GM23338 (cell line): ENCODE data around the gene CLDN2. TPM values are rescaled to one million over a fixed set of nuclear protein-coding genes. Genes with fewer than 3 reads are reported as not detected.

ENCODE experiments used
- ATAC-seq: fragments of 200-7000 bp; cut with Tn5 transposase; 3 replicates; pipeline ENCODE4 v1.9.1; 2020
- DNase-seq: peaks from one replicate; pipeline ENCODE4 v3.0.0-alpha.2; 2015; ENCODE audit warnings: low spot score
- H2AFZ ChIP-seq: fragments of 200-600 bp; sonication (generic); 2 replicates; pipeline ENCODE4 v1.8.0; 2016; ENCODE audit warnings: antibody characterized with exemption, mild to moderate bottlenecking, moderate library complexity
- H3F3A ChIP-seq: fragments of 200-600 bp; sonication (generic); replicated peaks from 2 replicates; pipeline ENCODE4 v1.8.0; 2017; ENCODE audit warnings: antibody characterized with exemption, mixed run types, low read depth
- H3K27ac ChIP-seq: fragments of 200-600 bp; sonication (generic); 2 replicates; pipeline ENCODE4 v1.6.1; 2016; ENCODE audit warnings: low read depth
- H3K27me3 ChIP-seq: fragments of 200-600 bp; sonication (generic); 2 replicates; pipeline ENCODE4 v1.8.0; 2016; ENCODE audit warnings: mild to moderate bottlenecking, mixed run types, moderate library complexity; ENCODE audit not compliant: insufficient read depth
- H3K36me3 ChIP-seq: fragments of 200-600 bp; sonication (generic); 2 replicates; pipeline ENCODE4 v1.8.0; 2016; ENCODE audit warnings: mild to moderate bottlenecking; ENCODE audit not compliant: insufficient read depth
- H3K4me1 ChIP-seq: fragments of 200-600 bp; sonication (generic); 2 replicates; pipeline ENCODE4 v1.8.0; 2016; ENCODE audit warnings: mild to moderate bottlenecking, moderate library complexity; ENCODE audit not compliant: insufficient read depth
- H3K4me2 ChIP-seq: fragments of 200-600 bp; sonication (generic); 2 replicates; pipeline ENCODE4 v1.7.1; 2017; ENCODE audit warnings: mixed run types
- H3K4me3 ChIP-seq: fragments of 200-600 bp; sonication (generic); 2 replicates; pipeline ENCODE4 v1.6.1; 2016; ENCODE audit warnings: mixed run types
- H3K79me2 ChIP-seq: fragments of 200-600 bp; sonication (generic); replicated peaks from 2 replicates; pipeline ENCODE4 v1.8.0; 2017; ENCODE audit warnings: mild to moderate bottlenecking; ENCODE audit not compliant: insufficient read depth
- H3K9me2 ChIP-seq: fragments of 200-600 bp; sonication (generic); 2 replicates; pipeline ENCODE4 v1.8.0; 2017; ENCODE audit not compliant: insufficient read depth
- H4K20me1 ChIP-seq: fragments of 200-600 bp; sonication (generic); replicated peaks from 2 replicates; pipeline ENCODE4 v1.8.0; 2017; ENCODE audit warnings: mild to moderate bottlenecking; ENCODE audit not compliant: insufficient read depth
- H3K27ac Mint-ChIP-seq: 2 replicates; pipeline ENCODE4 v1.8.0; 2020; ENCODE audit warnings: inconsistent platforms, mild to moderate bottlenecking, moderate library complexity, mixed read lengths
- H3K27me3 Mint-ChIP-seq: 3 replicates; pipeline ENCODE4 v1.8.0; 2022; ENCODE audit warnings: low read depth, mild to moderate bottlenecking, moderate library complexity, mixed read lengths, inconsistent platforms; ENCODE audit not compliant: insufficient read depth, poor library complexity
- H3K36me3 Mint-ChIP-seq: 3 replicates; pipeline ENCODE4 v1.8.0; 2021; ENCODE audit warnings: low read depth, mild to moderate bottlenecking, inconsistent platforms, moderate library complexity, mixed read lengths
- H3K4me1 Mint-ChIP-seq: 3 replicates; pipeline ENCODE4 v1.8.0; 2020; ENCODE audit warnings: mild to moderate bottlenecking, inconsistent platforms, mixed read lengths
- H3K4me3 Mint-ChIP-seq: 3 replicates; pipeline ENCODE4 v1.8.0; 2021; ENCODE audit warnings: moderate library complexity, mild to moderate bottlenecking, inconsistent platforms, mixed read lengths
- H3K9me3 Mint-ChIP-seq: 3 replicates; pipeline ENCODE4 v1.8.0; 2020; ENCODE audit warnings: moderate library complexity, mild to moderate bottlenecking, inconsistent platforms, mixed read lengths
- EZH2 ChIP-seq: fragments of 200-600 bp; sonication (generic); IDR thresholded peaks from one replicate; pipeline ENCODE4 v1.8.0; 2017; ENCODE audit warnings: antibody characterized with exemption, mild to moderate bottlenecking, low read depth; ENCODE audit not compliant: unreplicated experiment
- JUNB ChIP-seq: IDR thresholded peaks from one replicate; pipeline ENCODE4 v1.6.1; 2016; ENCODE audit warnings: antibody characterized with exemption; ENCODE audit not compliant: unreplicated experiment
- POLR2AphosphoS5 ChIP-seq: IDR thresholded peaks from 2 replicates; pipeline ENCODE4 v1.6.1; 2016; ENCODE audit warnings: antibody characterized with exemption, low read depth
- STAT1 ChIP-seq: IDR thresholded peaks from one replicate; pipeline ENCODE4 v1.6.1; 2016; ENCODE audit warnings: antibody characterized with exemption; ENCODE audit not compliant: unreplicated experiment
- polyA plus RNA-seq: library from polyadenylated mRNA; unstranded; fragments of >200 nt; fragmentation: Nextera tagmentation; extraction: Ambion mirVana; gene quantifications from 2 replicates; pipeline ENCODE4 v1.2.1, GENCODE V29; 2016
- total RNA-seq: library from RNA; depleted of rRNA; stranded (reverse); fragments of >200 nt; shearing (Covaris generic); gene quantifications from 2 replicates; pipeline ENCODE4 v1.2.3, GENCODE V29; 2014
- TF ChIP-seq, protein P1 (sequence below): fragments of 250-450 bp; sonication (Bioruptor Pico); IDR thresholded peaks from 2 replicates; pipeline ENCODE4 v1.5.0; 2020; ENCODE audit warnings: mild to moderate bottlenecking, moderate library complexity

CLDN2 gene
- total and polyA plus RNA-seq, 2 experiments from 2014 or later: not detected

GRCh38 chrX:106928227-106928626 lies 8.0 kb downstream of the CLDN2 start:
- Histone ChIP-seq H4K20me1 (no peaks in the 10 kb centered on the region), H2AFZ (no peak overlapping the region), H3F3A (no peaks in the 10 kb centered on the region), H3K79me2 (no peaks in the 10 kb centered on the region), H3K27me3 (no peaks in the 10 kb centered on the region), H3K36me3 (no peaks in the 10 kb centered on the region), H3K4me2 (no peak overlapping the region), H3K4me3 (no peak overlapping the region), H3K27ac (no peak overlapping the region), H3K4me1 (no peaks in the 10 kb centered on the region), H3K9me2 (no peaks in the 10 kb centered on the region)
- Mint-ChIP-seq H3K9me3 (no peaks in the 10 kb centered on the region), H3K36me3 (no peaks in the 10 kb centered on the region), H3K27me3 (no peaks in the 10 kb centered on the region), H3K27ac (no peak overlapping the region), H3K4me1 (no peaks in the 10 kb centered on the region), H3K4me3 (no peak overlapping the region)
- ATAC-seq (no peak), DNase-seq (no peak)
- TF ChIP-seq JUNB (no peak), STAT1 (no peak), POLR2AphosphoS5 (no peak), EZH2 (no peak)
- TF ChIP-seq, protein P1, sequence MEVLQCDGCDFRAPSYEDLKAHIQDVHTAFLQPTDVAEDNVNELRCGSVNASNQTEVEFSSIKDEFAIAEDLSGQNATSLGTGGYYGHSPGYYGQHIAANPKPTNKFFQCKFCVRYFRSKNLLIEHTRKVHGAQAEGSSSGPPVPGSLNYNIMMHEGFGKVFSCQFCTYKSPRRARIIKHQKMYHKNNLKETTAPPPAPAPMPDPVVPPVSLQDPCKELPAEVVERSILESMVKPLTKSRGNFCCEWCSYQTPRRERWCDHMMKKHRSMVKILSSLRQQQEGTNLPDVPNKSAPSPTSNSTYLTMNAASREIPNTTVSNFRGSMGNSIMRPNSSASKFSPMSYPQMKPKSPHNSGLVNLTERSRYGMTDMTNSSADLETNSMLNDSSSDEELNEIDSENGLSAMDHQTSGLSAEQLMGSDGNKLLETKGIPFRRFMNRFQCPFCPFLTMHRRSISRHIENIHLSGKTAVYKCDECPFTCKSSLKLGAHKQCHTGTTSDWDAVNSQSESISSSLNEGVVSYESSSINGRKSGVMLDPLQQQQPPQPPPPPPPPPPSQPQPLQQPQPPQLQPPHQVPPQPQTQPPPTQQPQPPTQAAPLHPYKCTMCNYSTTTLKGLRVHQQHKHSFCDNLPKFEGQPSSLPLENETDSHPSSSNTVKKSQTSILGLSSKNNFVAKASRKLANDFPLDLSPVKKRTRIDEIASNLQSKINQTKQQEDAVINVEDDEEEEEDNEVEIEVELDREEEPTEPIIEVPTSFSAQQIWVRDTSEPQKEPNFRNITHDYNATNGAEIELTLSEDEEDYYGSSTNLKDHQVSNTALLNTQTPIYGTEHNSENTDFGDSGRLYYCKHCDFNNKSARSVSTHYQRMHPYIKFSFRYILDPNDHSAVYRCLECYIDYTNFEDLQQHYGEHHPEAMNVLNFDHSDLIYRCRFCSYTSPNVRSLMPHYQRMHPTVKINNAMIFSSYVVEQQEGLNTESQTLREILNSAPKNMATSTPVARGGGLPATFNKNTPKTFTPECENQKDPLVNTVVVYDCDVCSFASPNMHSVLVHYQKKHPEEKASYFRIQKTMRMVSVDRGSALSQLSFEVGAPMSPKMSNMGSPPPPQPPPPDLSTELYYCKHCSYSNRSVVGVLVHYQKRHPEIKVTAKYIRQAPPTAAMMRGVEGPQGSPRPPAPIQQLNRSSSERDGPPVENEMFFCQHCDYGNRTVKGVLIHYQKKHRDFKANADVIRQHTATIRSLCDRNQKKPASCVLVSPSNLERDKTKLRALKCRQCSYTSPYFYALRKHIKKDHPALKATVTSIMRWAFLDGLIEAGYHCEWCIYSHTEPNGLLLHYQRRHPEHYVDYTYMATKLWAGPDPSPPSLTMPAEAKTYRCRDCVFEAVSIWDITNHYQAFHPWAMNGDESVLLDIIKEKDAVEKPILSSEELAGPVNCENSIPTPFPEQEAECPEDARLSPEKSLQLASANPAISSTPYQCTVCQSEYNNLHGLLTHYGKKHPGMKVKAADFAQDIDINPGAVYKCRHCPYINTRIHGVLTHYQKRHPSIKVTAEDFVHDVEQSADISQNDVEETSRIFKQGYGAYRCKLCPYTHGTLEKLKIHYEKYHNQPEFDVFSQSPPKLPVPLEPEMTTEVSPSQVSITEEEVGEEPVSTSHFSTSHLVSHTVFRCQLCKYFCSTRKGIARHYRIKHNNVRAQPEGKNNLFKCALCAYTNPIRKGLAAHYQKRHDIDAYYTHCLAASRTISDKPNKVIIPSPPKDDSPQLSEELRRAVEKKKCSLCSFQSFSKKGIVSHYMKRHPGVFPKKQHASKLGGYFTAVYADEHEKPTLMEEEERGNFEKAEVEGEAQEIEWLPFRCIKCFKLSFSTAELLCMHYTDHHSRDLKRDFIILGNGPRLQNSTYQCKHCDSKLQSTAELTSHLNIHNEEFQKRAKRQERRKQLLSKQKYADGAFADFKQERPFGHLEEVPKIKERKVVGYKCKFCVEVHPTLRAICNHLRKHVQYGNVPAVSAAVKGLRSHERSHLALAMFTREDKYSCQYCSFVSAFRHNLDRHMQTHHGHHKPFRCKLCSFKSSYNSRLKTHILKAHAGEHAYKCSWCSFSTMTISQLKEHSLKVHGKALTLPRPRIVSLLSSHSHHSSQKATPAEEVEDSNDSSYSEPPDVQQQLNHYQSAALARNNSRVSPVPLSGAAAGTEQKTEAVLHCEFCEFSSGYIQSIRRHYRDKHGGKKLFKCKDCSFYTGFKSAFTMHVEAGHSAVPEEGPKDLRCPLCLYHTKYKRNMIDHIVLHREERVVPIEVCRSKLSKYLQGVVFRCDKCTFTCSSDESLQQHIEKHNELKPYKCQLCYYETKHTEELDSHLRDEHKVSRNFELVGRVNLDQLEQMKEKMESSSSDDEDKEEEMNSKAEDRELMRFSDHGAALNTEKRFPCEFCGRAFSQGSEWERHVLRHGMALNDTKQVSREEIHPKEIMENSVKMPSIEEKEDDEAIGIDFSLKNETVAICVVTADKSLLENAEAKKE (CRISPR knock-in tag): no peak

DNA sequence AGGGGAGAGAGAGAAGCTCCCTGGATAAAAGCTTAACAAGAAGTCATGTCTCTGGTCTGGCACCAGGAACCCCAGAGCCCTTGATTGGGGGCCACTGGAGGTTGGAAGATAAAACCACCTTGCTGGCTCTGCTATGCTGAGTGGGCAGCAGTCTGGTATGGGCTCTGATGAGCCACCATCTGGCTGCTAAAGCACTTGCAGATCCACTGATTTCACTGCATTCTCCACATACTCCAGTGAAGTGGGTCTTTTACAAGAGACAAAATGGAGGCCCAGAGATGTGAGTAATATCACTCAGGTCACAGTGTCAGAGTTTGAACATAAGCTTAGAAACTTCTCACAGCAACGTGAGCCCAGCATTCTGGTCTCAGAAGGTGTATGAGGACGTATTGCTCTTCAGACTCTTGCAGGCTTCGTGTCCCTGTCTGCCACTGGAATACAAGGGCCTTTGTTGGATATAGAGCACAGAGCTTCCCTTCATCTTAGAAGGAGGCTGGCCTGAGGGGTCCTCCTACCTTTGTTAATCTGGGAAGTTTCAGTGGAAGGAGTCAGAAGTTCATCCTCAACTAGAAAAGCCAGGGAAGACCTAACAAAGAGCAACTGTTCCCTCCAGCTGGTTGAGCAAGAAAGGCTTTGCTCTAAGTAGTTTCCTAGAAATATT lies 11.8 kb downstream of the CLDN2 start:
- H2AFZ ChIP-seq: no peak overlapping the region
- no peaks in the 10 kb centered on the region for H3K79me2 ChIP-seq
- no peaks in the 10 kb centered on the region for H4K20me1 ChIP-seq
- no peak overlapping the region for H3K4me2 ChIP-seq
- Mint-ChIP-seq H3K27ac (no peak overlapping the region), H3K36me3 (no peaks in the 10 kb centered on the region), H3K4me1 (no peaks in the 10 kb centered on the region), H3K9me3 (no peaks in the 10 kb centered on the region), H3K4me3 (no peak overlapping the region), H3K27me3 (no peaks in the 10 kb centered on the region)
- no peaks in the 10 kb centered on the region for H3K27me3 ChIP-seq
- no peak overlapping the region for H3K27ac ChIP-seq
- ATAC-seq (no peak), DNase-seq (no peak)
- H3K36me3 ChIP-seq: no peaks in the 10 kb centered on the region
- H3F3A ChIP-seq: no peaks in the 10 kb centered on the region
- H3K4me3 ChIP-seq: no peak overlapping the region
- H3K9me2 ChIP-seq: no peaks in the 10 kb centered on the region
- H3K4me1 ChIP-seq: no peaks in the 10 kb centered on the region
- TF ChIP-seq, protein P1 (CRISPR knock-in tag): no peak
